ENCODE data around the gene WDR72.
A peak's percentile ranks its signal among the peaks of the same experiment; 100 is the strongest.

Gene WDR72

GRCh38 chr15:53759411-53759931, at the start of gene WDR72:
WDR72 (minus strand) TSS chr15:53759663; CDS start chr15:53733149, 26,514 bp downstream.
- H3K4me3 ChIP-seq (replicated peaks in 1 of 2; ENCODE audit: low read depth in 2 of 2, low read length in 2 of 2) = no peak within 1 kb of the TSS
- no peak for DNase-seq (ENCODE audit: low read depth in 2 of 2)
- no peak for TF ChIP-seq CTCF (IDR thresholded peaks at IDR 0.05; ENCODE audit: low read depth, low read length)

GRCh38 chr15:53808058-53808706, 48.7 kb upstream of the WDR72 start:
- H3K4me3 ChIP-seq (replicated peaks in 1 of 2; ENCODE audit: low read depth in 2 of 2, low read length in 2 of 2) = no peak overlapping the region
- DNase-seq (ENCODE audit: low read depth in 2 of 2) = peak; percentile 1 to 18
- TF ChIP-seq CTCF (IDR thresholded peaks at IDR 0.05; ENCODE audit: low read depth, low read length) = peak; percentile 55

GRCh38 chr15:53807501-53807900, 48.0 kb upstream of the WDR72 start:
- no peak for TF ChIP-seq CTCF (IDR thresholded peaks at IDR 0.05; ENCODE audit: low read depth, low read length)
- no peak for DNase-seq (ENCODE audit: low read depth in 2 of 2)
- no peak overlapping the region for H3K4me3 ChIP-seq (replicated peaks in 1 of 2; ENCODE audit: low read depth in 2 of 2, low read length in 2 of 2)

- no peak overlapping the region for H3K4me3 ChIP-seq (replicated peaks in 1 of 2; ENCODE audit: low read depth in 2 of 2, low read length in 2 of 2)
- DNase-seq (ENCODE audit: low read depth in 2 of 2) = no peak
- TF ChIP-seq CTCF (IDR thresholded peaks at IDR 0.05; ENCODE audit: low read depth, low read length) = no peak
Measured at GRCh38 chr15:53802672-53803071, 43.2 kb upstream of the WDR72 start.

GRCh38 chr15:53791581-53791980, 32.1 kb upstream of the WDR72 start:
- DNase-seq (ENCODE audit: low read depth in 2 of 2) = no peak
- no peak for TF ChIP-seq CTCF (IDR thresholded peaks at IDR 0.05; ENCODE audit: low read depth, low read length)
- H3K4me3 ChIP-seq (replicated peaks in 1 of 2; ENCODE audit: low read depth in 2 of 2, low read length in 2 of 2) = no peak overlapping the region

GRCh38 chr15:53789654-53790375, 30.4 kb upstream of the WDR72 start:
- TF ChIP-seq CTCF (IDR thresholded peaks at IDR 0.05; ENCODE audit: low read depth, low read length) = no peak

More at GRCh38 chr15:53789654-53790375, 30.4 kb upstream of the WDR72 start:
- no peak for DNase-seq (ENCODE audit: low read depth in 2 of 2)
- H3K4me3 ChIP-seq (replicated peaks in 1 of 2; ENCODE audit: low read depth in 2 of 2, low read length in 2 of 2) = no peak overlapping the region
